Stimulated activated CD4-positive, alpha-beta T cell treated with anti-CD3 and anti-CD28 coated beads, Interleukin-2, amount 100 ng/mL, for 4 hours (primary cell): ENCODE measurements around the gene GANAB.
"Not testable (repeated sequence)": the region's sequence is repeated elsewhere in the genome, so short reads cannot be mapped to it uniquely, and the experiment has no call there.

Experiments used
- DNase-seq: peaks from one replicate; pipeline ENCODE4 v3.0.0-alpha.2; 2020; ENCODE audit warnings: low read depth

The GANAB gene

DNA sequence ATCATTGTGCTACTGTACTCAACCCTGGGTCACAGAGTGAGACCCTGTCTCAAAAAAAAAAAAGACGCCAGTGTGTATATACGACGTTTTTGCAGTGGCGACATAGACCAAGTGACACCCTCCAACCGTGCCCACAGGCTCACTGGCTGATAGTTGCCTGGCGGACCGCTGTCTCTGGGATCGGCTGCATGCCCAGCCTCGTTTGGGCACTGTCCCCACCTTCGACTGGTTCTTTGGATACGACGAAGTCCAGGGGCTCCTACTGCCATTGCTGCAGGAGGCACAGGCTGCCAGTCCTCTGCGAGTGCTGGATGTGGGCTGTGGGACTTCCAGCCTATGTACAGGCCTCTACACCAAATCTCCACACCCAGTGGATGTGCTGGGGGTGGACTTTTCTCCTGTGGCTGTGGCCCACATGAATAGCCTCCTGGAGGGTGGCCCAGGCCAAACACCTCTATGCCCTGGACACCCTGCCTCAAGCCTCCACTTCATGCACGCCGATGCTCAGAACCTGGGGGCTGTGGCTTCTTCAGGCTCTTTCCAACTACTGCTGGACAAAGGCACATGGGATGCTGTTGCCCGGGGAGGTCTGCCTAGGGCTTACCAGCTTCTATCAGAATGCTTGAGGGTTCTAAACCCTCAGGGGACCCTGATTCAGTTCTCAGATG lies 20.0 kb upstream of the GANAB start:
- DNase-seq: no peak

DNA sequence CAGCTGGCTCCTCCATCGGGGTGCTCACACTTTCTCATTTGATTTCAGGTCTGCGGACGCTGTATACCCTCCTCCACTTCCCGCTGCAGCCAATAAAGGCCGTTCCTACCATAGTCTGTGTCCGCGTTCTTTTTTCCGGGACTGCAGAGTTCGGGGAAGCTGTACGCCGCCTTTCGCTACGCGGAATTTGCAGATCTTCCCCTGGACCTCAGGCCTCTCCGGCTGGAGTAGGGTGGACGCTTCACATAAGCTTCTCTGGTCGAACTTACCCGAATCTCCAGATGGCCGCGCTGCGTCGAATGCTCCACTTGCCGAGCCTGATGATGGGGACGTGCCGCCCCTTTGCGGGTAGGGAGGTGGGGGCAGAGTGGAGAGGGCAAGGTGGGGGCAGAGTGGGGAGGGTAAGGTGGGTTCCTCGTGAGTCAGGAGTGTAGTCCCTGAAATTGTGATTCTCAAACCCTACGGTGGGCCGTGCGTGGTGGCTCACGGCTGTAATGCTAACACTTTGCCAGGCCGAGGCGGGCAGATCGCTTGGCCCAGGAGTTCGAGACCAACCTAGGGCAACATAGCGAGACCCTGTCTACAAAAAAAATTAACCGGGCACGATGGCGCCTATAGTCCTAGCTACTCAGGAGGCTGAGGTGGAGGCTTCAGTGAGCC lies 19.3 kb upstream of the GANAB start:
- peak; percentile 67 for DNase-seq

GRCh38 chr11:62665075-62665598 lies 18.7 kb upstream of the GANAB start, which contains the start of the genes C11orf98 and CSKMT:
TSS of gene C11orf98 (minus strand) at chr11:62665210. CDS start at chr11:62665169, 41 bp downstream.
TSS of gene CSKMT (plus strand) at chr11:62665312. CDS start at chr11:62665880, 568 bp downstream.
- peak; percentile 92 for DNase-seq

GRCh38 chr11:62664405-62665074 lies 18.1 kb upstream of the GANAB start:
- DNase-seq: peak; percentile 23

DNA sequence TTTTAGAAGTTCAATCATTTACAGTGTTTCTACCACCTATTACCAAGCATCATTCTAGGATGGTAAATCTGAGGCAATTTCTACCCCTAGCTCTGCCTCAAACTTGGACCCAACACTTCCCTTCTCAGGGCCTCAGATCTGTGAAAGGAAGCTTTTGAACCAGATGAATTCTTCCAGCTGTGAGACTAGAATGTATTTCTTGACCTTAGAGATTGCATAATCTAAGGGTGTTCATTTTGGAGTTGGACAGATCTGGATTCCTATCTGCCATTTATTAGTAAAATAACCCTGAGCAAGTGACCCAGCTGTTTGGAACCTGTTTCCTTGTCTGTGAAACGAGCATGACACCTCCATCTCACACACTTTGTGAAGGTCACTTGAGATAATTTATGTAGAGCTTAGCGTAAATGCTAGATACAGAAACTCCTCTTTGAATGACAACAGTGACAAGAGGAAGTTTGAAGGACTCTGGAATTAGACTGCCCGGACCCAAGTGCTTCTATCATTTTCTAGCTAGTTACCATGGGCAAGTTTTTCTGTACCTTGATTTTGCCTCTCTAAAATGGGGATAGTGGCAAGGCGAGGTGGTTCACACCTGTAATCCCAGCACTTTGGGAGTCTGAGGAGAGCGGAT lies 10.5 kb upstream of the GANAB start:
- DNase-seq: no peak

GRCh38 chr11:62654297-62654696 lies 7.9 kb upstream of the GANAB start:
- no peak for DNase-seq

- no peak for DNase-seq
These were observed 6.0 kb upstream of the GANAB start for GRCh38 chr11:62652161-62653006.

DNA sequence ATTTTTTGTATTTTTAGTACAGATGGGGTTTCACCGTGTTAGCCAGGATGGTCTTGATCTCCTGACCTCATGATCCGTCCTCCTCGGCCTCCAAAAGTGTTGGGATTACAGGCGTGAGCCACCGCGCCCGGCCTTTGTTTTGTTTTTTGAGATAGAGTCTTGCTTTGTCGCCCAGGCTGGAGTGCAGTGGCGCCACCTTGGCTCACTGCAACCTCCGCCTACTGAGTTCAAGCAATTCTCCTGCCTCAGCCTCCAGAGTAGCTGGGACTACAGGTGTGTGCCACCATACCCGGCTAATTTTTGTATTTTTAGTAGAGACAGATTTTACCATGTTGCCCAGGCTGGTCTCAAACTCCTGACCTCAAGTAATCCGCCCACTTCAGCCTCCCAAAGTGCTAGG lies 3.9 kb upstream of the GANAB start:
- not testable (repeated sequence) for DNase-seq

- no peak for DNase-seq
These were observed 3.1 kb upstream of the GANAB start for GRCh38 chr11:62649486-62649885.

- DNase-seq: no peak
These were observed 2.6 kb upstream of the GANAB start for GRCh38 chr11:62648967-62649364.

- DNase-seq: no peak
These were observed 2.0 kb upstream of the GANAB start for GRCh38 chr11:62648185-62648966.

DNA sequence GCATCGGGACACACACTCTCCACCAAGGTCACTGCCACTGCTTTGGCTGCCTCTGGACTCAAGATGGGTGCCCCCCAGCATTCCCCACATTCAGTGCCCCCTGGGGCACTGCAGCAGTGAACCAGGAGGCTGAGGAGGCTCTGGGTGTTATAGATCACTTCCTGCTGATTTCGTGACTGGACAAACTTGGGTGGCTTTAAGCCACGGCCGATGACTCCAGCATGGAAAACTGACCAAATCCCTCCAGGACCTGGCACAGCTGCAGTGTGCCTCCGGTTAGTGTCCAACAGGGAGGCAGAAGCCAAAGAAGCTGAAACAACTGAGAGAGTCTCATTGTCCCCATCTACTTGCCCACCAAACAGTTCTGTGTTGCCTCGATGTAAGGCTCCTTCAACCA lies 1.2 kb upstream of the GANAB start:
- no peak for DNase-seq

DNA sequence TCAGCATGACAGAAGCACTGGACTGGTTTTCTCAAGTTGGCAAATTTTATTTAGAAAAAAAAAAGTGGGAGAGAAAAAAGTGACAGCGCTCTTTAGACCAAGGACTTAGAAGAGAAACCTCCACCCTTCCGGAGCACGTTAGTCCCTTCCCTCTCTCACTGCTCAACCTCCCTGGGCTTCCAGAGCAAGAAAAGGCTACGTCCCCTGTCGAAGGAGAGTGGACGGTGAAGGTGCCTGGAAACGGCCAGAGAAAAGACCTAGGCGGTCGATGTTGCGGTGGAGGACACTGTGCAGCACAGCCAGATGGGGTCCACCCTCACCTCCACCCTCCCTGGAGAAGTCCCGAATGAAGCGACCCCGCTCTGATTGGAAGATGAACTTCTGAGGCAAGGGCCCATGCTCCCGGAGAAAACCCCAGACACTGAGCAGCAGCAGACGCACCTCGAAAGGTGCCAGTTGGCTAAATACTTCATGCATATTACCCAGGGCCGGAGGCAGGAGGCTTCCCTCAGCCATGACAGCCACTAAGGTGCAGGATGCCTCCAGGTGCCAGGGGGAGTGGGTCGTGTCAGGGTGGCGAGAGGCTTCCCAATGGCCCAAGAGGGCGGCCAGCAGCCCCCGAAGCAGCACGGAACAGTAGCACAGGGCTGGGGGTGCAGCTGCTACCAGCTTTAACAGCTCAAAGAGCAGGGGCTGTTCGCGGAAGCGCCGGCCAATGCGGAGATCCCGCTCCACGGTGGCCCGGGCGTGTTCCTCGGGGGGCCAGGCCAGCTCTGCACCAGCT lies 604 bp upstream of the GANAB start:
- no peak for DNase-seq

DNA sequence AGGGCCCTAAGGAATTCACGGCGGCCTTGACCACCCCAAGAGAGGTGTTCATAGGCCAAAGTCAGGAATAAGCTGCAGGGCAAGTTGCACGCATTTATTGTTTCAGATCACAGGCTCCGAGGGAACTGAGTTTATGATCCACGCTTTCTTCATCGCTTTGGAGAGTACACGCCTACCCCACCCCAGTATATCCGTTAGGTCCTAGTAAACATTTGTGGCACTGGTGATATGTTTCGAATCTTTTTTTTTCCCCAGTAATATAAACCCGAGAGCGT lies 805 bp downstream of the GANAB start:
- no peak for DNase-seq

DNA sequence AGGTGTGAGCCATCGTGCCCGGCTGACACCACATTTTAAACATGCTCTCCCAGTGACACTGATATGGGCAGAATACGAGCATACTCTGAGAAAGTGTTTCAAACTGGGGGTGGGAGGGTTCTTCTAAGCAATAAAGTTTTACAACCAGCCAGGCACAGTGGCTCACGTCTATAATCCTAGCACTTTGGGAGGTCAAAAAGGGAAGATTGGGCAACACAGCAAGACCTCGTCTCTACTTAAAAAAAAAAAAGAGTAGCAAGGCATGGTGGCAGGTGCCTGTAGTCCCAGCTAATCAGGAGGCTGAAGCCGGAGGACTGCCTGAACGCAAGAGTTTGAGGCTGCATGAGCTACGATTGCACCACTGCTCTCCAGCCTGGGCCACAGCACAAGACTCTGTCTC lies 2.2 kb downstream of the GANAB start:
- DNase-seq: no peak

DNA sequence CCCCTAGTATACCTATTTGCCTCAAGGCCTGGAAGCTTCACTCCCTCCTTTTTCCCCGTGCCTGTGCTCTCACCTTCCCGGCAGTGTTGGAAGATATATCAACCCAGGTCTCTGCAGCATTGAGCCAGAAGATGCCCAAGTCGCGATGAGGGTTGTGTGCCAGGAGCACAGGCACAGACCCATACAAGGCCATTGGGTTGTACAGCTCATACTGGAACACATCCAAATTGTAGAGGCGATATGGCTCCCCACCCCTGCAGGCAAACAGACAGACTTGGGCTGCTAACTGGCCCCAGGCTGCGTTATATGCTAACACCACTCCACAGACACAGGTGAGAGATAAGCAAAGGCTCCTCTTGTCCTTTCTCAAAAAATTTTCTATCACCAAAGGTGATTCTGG lies 13.9 kb downstream of the GANAB start:
- DNase-seq: no peak

- no peak for DNase-seq
These were observed 18.7 kb downstream of the GANAB start for GRCh38 chr11:62627713-62628112.

DNA sequence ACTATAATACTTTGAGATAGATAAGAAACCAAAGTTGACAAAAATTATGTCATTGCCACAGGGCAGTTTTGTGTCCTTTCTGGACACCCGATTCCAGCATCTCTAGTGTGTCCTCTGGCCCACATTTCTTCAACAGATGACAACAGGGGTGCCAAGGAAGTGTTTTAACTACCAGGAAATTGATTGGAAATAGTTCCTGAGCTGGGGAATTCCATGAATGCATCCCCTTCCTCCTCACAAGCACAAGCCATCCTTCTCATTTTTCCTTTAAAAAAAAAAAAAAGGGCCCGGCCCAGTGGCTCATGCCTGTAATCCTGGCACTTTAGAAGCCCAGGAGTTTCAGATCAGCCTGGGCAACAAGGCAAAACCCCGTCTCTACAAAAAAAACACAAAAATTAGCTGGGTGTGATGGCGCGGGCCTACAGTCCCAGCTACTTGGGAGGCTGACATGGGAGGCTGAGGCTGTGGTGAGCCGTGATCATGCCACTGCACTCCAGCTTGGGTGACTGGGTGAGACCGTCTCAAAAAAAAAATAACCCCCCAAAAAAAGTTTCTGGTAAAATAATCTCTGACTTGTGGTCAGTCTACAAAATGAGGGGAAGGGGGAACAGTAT lies 23.8 kb downstream of the GANAB start:
- DNase-seq: no peak

DNA sequence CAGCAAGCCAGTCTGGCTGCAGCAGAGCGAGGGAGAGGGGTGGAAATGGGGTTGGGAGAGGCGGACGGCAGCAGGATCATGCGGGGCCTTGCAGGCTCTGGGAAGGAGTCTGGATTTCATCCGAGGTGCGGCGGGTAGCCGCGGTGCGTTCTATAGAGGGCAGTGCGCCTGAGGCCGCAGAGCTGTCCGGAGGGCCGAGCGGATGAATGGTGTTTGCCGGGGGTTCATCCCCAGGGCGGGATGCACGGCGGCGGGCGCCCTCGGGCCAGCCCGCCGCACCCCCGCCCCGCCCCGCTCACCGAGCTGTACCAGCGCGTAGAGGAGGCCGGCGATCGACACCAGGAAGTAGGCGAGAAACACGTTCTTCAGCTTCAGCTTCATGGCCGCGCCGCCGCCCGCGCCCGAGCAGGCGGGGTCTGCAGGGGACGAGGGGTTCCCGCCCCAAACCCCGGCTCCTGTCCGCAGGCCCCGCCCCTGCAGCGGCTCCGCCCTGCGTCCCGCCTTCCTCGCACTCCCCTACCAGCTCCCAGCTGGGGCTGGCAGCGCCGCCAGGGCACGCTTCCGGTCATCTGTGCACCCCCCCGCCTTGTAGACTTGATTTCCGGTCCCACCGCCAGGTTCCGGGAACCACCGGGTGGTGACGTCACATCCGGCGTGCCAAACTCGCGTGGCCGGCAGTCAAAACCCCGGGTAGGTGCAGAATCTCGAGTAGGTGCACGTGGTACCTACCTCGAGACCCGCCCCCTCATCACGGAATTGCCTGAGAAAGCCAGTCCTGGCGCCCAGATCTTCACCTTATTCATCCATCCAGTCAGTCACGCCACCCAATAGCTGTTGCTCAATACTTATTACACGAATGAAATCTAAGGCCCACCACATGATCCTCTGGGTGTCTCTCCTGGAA lies 24.6 kb downstream of the GANAB start, which contains the start of gene B3GAT3:
B3GAT3 (minus strand) TSS at position 420 of the 904 bp plus-strand sequence; CDS start at position 381, 39 bp downstream.
- DNase-seq: peak; percentile 97
